Trophoblast cell (in vitro differentiated cells and primary cell): ENCODE results near the gene ZNF680.

Source experiments
- DNase-seq, 2 donors: peaks; one replicate each; pipeline ENCODE4 v3.0.0-alpha.2; 2016
- H2AFZ ChIP-seq: 2 replicates; pipeline ENCODE4 v1.6.1; 2013; ENCODE audit warnings: low read length, moderate library complexity, mild to moderate bottlenecking; ENCODE audit not compliant: insufficient read depth, poor library complexity
- H2AK5ac ChIP-seq: 2 replicates; pipeline ENCODE4 v1.6.1; 2013; ENCODE audit warnings: mild to moderate bottlenecking, low read length
- H2BK120ac ChIP-seq: 2 replicates; pipeline ENCODE4 v1.6.1; 2013; ENCODE audit warnings: low read length, mild to moderate bottlenecking, moderate library complexity; ENCODE audit not compliant: insufficient read depth, poor library complexity
- H2BK12ac ChIP-seq: 2 replicates; pipeline ENCODE4 v1.6.1; 2013; ENCODE audit warnings: mild to moderate bottlenecking, low read length, moderate library complexity
- H2BK5ac ChIP-seq: 2 replicates; pipeline ENCODE4 v1.6.1; 2013; ENCODE audit warnings: low read length, low read depth, moderate library complexity, mild to moderate bottlenecking; ENCODE audit not compliant: poor library complexity
- H3K14ac ChIP-seq: 2 replicates; pipeline ENCODE4 v1.6.1; 2013; ENCODE audit warnings: mild to moderate bottlenecking, low read length
- H3K18ac ChIP-seq: 2 replicates; pipeline ENCODE4 v1.6.1; 2013; ENCODE audit warnings: mild to moderate bottlenecking, low read length
- H3K23ac ChIP-seq: 2 replicates; pipeline ENCODE4 v1.6.1; 2013; ENCODE audit warnings: low read length
- H3K27ac ChIP-seq: 2 replicates; pipeline ENCODE4 v1.5.1; 2013; ENCODE audit warnings: low read depth, mild to moderate bottlenecking, inconsistent platforms, low read length, moderate library complexity
- H3K27me3 ChIP-seq: 2 replicates; pipeline ENCODE4 v1.6.1; 2013; ENCODE audit warnings: inconsistent platforms, mild to moderate bottlenecking, low read length, moderate library complexity; ENCODE audit not compliant: insufficient read depth
- H3K36me3 ChIP-seq, 2 experiments: 1 replicate in 1 of 2; 2 replicates in 1 of 2; pipeline ENCODE4 v1.6.1; 2013; ENCODE audit warnings: low read length in 2 of 2, mild to moderate bottlenecking in 2 of 2, moderate library complexity in 1 of 2; ENCODE audit not compliant: insufficient read depth in 2 of 2, control insufficient read depth in 1 of 2
- H3K4ac ChIP-seq: 2 replicates; pipeline ENCODE4 v1.6.1; 2013; ENCODE audit warnings: low read depth, mild to moderate bottlenecking, low read length, moderate library complexity
- H3K4me1 ChIP-seq, 2 experiments: 1 replicate in 1 of 2; 2 replicates in 1 of 2; pipeline ENCODE4 v1.6.1; 2013; ENCODE audit warnings: low read length in 2 of 2, mild to moderate bottlenecking in 2 of 2, moderate library complexity in 1 of 2; ENCODE audit not compliant: insufficient read depth in 2 of 2, control insufficient read depth in 1 of 2
- H3K4me2 ChIP-seq: 2 replicates; pipeline ENCODE4 v1.6.1; 2013; ENCODE audit warnings: inconsistent platforms, mild to moderate bottlenecking, low read length, moderate library complexity
- H3K4me3 ChIP-seq: 2 replicates; pipeline ENCODE4 v1.5.1; 2013; ENCODE audit warnings: mild to moderate bottlenecking, low read depth, low read length, inconsistent platforms
- H3K79me1 ChIP-seq: one replicate; pipeline ENCODE4 v1.6.1; 2013; ENCODE audit warnings: low read length
- H3K79me2 ChIP-seq: 2 replicates; pipeline ENCODE4 v1.6.1; 2013; ENCODE audit warnings: low read length, mild to moderate bottlenecking; ENCODE audit not compliant: control insufficient read depth, insufficient read depth, poor library complexity
- H3K9ac ChIP-seq: 2 replicates; pipeline ENCODE4 v1.6.1; 2013; ENCODE audit warnings: mild to moderate bottlenecking, low read length
- H3K9me3 ChIP-seq: 2 replicates; pipeline ENCODE4 v1.6.1; 2013; ENCODE audit warnings: low read depth, mild to moderate bottlenecking, control low read depth, inconsistent platforms, low read length; ENCODE audit not compliant: insufficient read depth
- H4K12ac ChIP-seq: 2 replicates; pipeline ENCODE4 v1.6.1; 2013; ENCODE audit warnings: low read depth, mild to moderate bottlenecking, low read length, moderate library complexity
- H4K8ac ChIP-seq: 2 replicates; pipeline ENCODE4 v1.6.1; 2013; ENCODE audit warnings: low read depth, mild to moderate bottlenecking, low read length, moderate library complexity
- H4K91ac ChIP-seq: one replicate; pipeline ENCODE4 v1.6.1; 2013; ENCODE audit warnings: low read depth, mild to moderate bottlenecking, low read length, moderate library complexity
- WGBS: extraction: QIAGEN DNeasy Blood & Tissue Kit; methylation state at CpG from one replicate; pipeline ENCODE4 v1.1.7; 2013; ENCODE audit warnings: missing lambda C conversion rate; ENCODE audit not compliant: insufficient read length, insufficient coverage; ENCODE audit errors: extremely low coverage; 5-methylcytosine and 5-hydroxymethylcytosine counted together

ZNF680 gene

DNA sequence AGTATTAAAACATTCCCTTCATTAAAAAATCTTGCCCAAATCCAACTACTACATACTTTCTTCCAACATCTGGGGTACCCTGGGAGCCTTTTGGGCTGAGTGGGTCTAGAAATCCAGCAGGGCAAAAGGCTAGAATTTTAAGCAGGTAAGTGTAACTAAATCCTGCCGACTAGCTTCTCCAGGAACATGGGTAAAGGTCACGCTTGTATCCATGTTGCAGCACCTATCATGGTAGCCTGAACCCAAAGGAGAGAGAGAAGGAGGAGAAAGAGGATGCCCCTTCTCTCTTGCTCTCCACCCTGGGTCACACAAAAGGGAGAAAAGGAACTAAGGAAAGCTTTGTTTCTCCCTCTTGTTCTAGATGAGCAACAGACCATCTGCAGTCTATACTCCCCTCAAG, 53.3 kb downstream of the ZNF680 start:
- H3K9me3 ChIP-seq, result peaks cover 4% of the 10 kb centered on the region
- H3K4ac ChIP-seq, result no peak overlapping the region
- H3K79me1 ChIP-seq, result no peaks in the 10 kb centered on the region
- H3K18ac ChIP-seq, result no peak overlapping the region
- H3K4me1 ChIP-seq, result no peaks in the 10 kb centered on the region
- H3K4me3 ChIP-seq, result no peak overlapping the region
- no peak for DNase-seq
- H3K14ac ChIP-seq, result no peak overlapping the region
- no peak overlapping the region for H2AK5ac ChIP-seq
- H4K91ac ChIP-seq, result no peak overlapping the region
- H4K12ac ChIP-seq, result no peak overlapping the region
- no peak overlapping the region for H3K23ac ChIP-seq
- no peak overlapping the region for H2BK5ac ChIP-seq
- no peak overlapping the region for H2BK120ac ChIP-seq
- no peak overlapping the region for H4K8ac ChIP-seq
- peaks cover 0 to 2% of the 10 kb centered on the region in 2 experiments for H3K36me3 ChIP-seq
- no peak overlapping the region for H2BK12ac ChIP-seq
- no peak overlapping the region for H3K4me2 ChIP-seq
- H3K9ac ChIP-seq, result no peak overlapping the region
- WGBS, result no CpG with 5 or more reads among the region's 2 CpGs
- no peak overlapping the region for H3K27ac ChIP-seq
- H2AFZ ChIP-seq, result no peak overlapping the region
- no peaks in the 10 kb centered on the region for H3K79me2 ChIP-seq
- no peaks in the 10 kb centered on the region for H3K27me3 ChIP-seq

GRCh38 chr7:64504581-64505120, 58.2 kb downstream of the ZNF680 start:
- Histone ChIP-seq H3K4ac (no peak overlapping the region), H3K27ac (no peak overlapping the region), H3K14ac (no peak overlapping the region), H2AFZ (no peak overlapping the region), H4K91ac (no peak overlapping the region), H3K4me2 (no peak overlapping the region), H3K9me3 (peaks cover 5% of the 10 kb centered on the region), H2BK5ac (no peak overlapping the region), H3K9ac (no peak overlapping the region), H4K8ac (no peak overlapping the region), H3K27me3 (no peaks in the 10 kb centered on the region), H3K79me2 (no peaks in the 10 kb centered on the region), H4K12ac (no peak overlapping the region), H3K4me3 (no peak overlapping the region), H2BK120ac (no peak overlapping the region), H2AK5ac (no peak overlapping the region), H3K23ac (no peak overlapping the region), H3K36me3 (peaks cover 0 to 1% of the 10 kb centered on the region in 2 experiments), H3K79me1 (no peaks in the 10 kb centered on the region), H2BK12ac (no peak overlapping the region), H3K18ac (no peak overlapping the region), H3K4me1 (no peaks in the 10 kb centered on the region)
- WGBS, result no CpG with 5 or more reads among the region's 3 CpGs
- DNase-seq, result no peak

GRCh38 chr7:64498270-64498669, 64.6 kb downstream of the ZNF680 start:
- no peak overlapping the region for H2BK12ac ChIP-seq
- DNase-seq, result no peak
- no peak overlapping the region for H3K18ac ChIP-seq
- no peak overlapping the region for H3K27ac ChIP-seq
- no peak overlapping the region for H3K9ac ChIP-seq
- WGBS, result no CpG with 5 or more reads among the region's 1 CpG
- no peak overlapping the region for H4K12ac ChIP-seq
- no peak overlapping the region for H2AFZ ChIP-seq
- H3K4me3 ChIP-seq, result no peak overlapping the region
- peaks cover 16% of the 10 kb centered on the region for H3K9me3 ChIP-seq
- no peaks in the 10 kb centered on the region for H3K79me1 ChIP-seq
- H3K14ac ChIP-seq, result no peak overlapping the region
- no peaks in the 10 kb centered on the region for H3K79me2 ChIP-seq
- no peak overlapping the region for H3K4ac ChIP-seq
- H2BK5ac ChIP-seq, result no peak overlapping the region
- H3K27me3 ChIP-seq, result no peaks in the 10 kb centered on the region
- no peak overlapping the region for H2AK5ac ChIP-seq
- H4K8ac ChIP-seq, result no peak overlapping the region
- H4K91ac ChIP-seq, result no peak overlapping the region
- no peak overlapping the region for H3K23ac ChIP-seq
- no peak overlapping the region for H3K4me2 ChIP-seq
- no peaks in the 10 kb centered on the region for H3K4me1 ChIP-seq
- H3K36me3 ChIP-seq, result no peaks in the 10 kb centered on the region
- no peak overlapping the region for H2BK120ac ChIP-seq

DNA sequence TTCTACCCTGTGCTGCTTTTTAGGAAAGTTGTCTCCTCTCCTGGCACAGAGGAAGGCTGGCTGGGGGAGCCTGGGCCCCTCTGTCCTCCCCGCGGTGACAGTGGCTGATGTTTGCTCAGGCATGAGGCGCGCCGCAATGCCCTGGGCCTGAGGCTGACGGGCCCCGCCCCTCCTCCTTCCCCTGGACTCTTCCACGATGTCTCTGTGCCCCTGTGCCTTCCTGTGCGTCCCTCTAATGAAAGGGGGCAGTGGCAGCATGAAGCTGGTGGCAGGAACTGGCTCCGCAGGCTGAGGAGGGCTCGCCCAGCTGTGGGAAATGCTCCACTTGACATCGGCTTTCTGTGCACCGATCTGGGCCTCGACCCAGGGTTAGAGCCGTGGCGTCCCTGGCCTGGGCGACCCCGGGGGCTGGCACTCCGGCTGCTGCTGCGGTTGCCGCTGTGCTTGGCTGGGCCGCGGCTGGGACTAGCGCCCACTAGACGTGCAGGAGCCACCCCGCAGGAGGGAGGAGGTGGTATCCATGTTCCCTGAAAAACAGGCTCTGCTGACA, 67.9 kb downstream of the ZNF680 start:
- Histone ChIP-seq H3K4ac (no peak overlapping the region), H4K8ac (no peak overlapping the region), H3K23ac (no peak overlapping the region), H2BK5ac (no peak overlapping the region), H2AK5ac (no peak overlapping the region), H4K12ac (no peak overlapping the region), H3K18ac (no peak overlapping the region), H3K4me3 (no peak overlapping the region), H3K79me2 (no peaks in the 10 kb centered on the region), H2BK12ac (no peak overlapping the region), H3K79me1 (no peaks in the 10 kb centered on the region), H3K4me1 (no peaks in the 10 kb centered on the region), H2AFZ (no peak overlapping the region), H3K36me3 (no peaks in the 10 kb centered on the region), H3K9ac (no peak overlapping the region), H3K14ac (no peak overlapping the region), H3K9me3 (peaks cover 19% of the 10 kb centered on the region), H3K27me3 (no peaks in the 10 kb centered on the region), H2BK120ac (no peak overlapping the region), H3K27ac (no peak overlapping the region), H3K4me2 (no peak overlapping the region), H4K91ac (no peak overlapping the region)
- no CpG with 5 or more reads among the region's 26 CpGs for WGBS
- DNase-seq, result no peak
